ENCODE data around the gene MYOZ2. TPM values are rescaled to one million over a fixed set of nuclear protein-coding genes. Genes with fewer than 3 reads are reported as not detected.

Gene MYOZ2
- total and polyA plus RNA-seq, 2 donors (not counting 3 experiments of a cell fraction or from before 2014, with no cell fraction given) = 0.11 to 0.13 TPM

- no peak overlapping the region for H3K4me3 ChIP-seq (replicated peaks in 1 of 3; ENCODE audit: insufficient read depth in 1 of 3, low read depth in 1 of 3, low read length in 3 of 3)
- DNase-seq (ENCODE audit: low read depth, low spot score) (no peak), FAIRE-seq (no peak)
- TF ChIP-seq GATA2 (IDR thresholded peaks at IDR 0.05; ENCODE audit: insufficient read depth, insufficient read length, low read depth, low read length) = peak; percentile 36
- no peak for TF ChIP-seq MYC (IDR thresholded peaks at IDR 0.05; ENCODE audit: low read depth, low read length)
- H3K9me3 ChIP-seq (replicated peaks; ENCODE audit: control insufficient read depth, insufficient read depth, low read length) = no peaks in the 10 kb centered on the region
- no peak overlapping the region for H3K9ac ChIP-seq (replicated peaks; ENCODE audit: extremely low read depth, insufficient read depth, low read length)
- BruUV-seq (replicated peaks) = no TSS peak
- ChIA-PET POLR2A (no interaction called here), CTCF (interaction anchor here (1.0 kb wide), 1 partner anchor 114 kb away, joined by 4 read pairs; no protein-coding TSS in a partner anchor)
- H3K79me2 ChIP-seq (ENCODE audit: control insufficient read depth, insufficient read depth, low read length) = no peaks in the 10 kb centered on the region
- no peaks in the 10 kb centered on the region for H3K9me1 ChIP-seq (replicated peaks; ENCODE audit: control insufficient read depth, extremely low read depth, insufficient read depth, low read length)
- H3K4me2 ChIP-seq (ENCODE audit: insufficient read depth, low read length) = no peak overlapping the region
- no peak overlapping the region for H2AFZ ChIP-seq (ENCODE audit: low read depth, low read length)
- H3K27ac ChIP-seq (ENCODE audit: insufficient read depth, low read depth, low read length) = no peak overlapping the region
- peaks cover 20% of the 10 kb centered on the region for H3K4me1 ChIP-seq (ENCODE audit: control insufficient read depth, extremely low read depth, insufficient read depth, low read length)
- H3K36me3 ChIP-seq (ENCODE audit: control insufficient read depth in 2 of 2, extremely low read depth in 1 of 2, insufficient read depth in 2 of 2, low read length in 2 of 2) = no peaks in the 10 kb centered on the region
- dilution Hi-C loops (cut with MboI; ENCODE audit: extremely low pct_ligation_motif_present, low sequenced_read_pairs) (no loop called here), intact Hi-C loops (cut with micrococcal nuclease) (no loop called here)
- H4K20me1 ChIP-seq (replicated peaks; ENCODE audit: control insufficient read depth, extremely low read depth, insufficient read depth, low read length) = no peaks in the 10 kb centered on the region
- no peaks in the 10 kb centered on the region for H3K27me3 ChIP-seq (ENCODE audit: control insufficient read depth in 2 of 2, insufficient read depth in 2 of 2, low read length in 2 of 2)
These were observed 36.3 kb upstream of the MYOZ2 start for GRCh38 chr4:119099227-119099810.

GRCh38 chr4:119100655-119101054, 35.0 kb upstream of the MYOZ2 start:
- ChIA-PET POLR2A (no interaction called here), CTCF (interaction anchor here (1.1 kb wide), 1 partner anchor 14 kb away, joined by 4 read pairs; no protein-coding TSS in a partner anchor)
- no peak overlapping the region for H3K4me2 ChIP-seq (ENCODE audit: insufficient read depth, low read length)
- H4K20me1 ChIP-seq (replicated peaks; ENCODE audit: control insufficient read depth, extremely low read depth, insufficient read depth, low read length) = no peaks in the 10 kb centered on the region
- no TSS peak for BruUV-seq (replicated peaks)
- no peaks in the 10 kb centered on the region for H3K27me3 ChIP-seq (ENCODE audit: control insufficient read depth in 2 of 2, insufficient read depth in 2 of 2, low read length in 2 of 2)
- H3K9ac ChIP-seq (replicated peaks; ENCODE audit: extremely low read depth, insufficient read depth, low read length) = no peak overlapping the region
- no peaks in the 10 kb centered on the region for H3K79me2 ChIP-seq (ENCODE audit: control insufficient read depth, insufficient read depth, low read length)
- no peak overlapping the region for H3K4me3 ChIP-seq (replicated peaks in 1 of 3; ENCODE audit: insufficient read depth in 1 of 3, low read depth in 1 of 3, low read length in 3 of 3)
- intact Hi-C loops (cut with micrococcal nuclease) = loop anchor here (10.0 kb wide), 1 partner anchor 266 kb away; the partner anchor contains the start of gene SEC24D
- H3K9me1 ChIP-seq (replicated peaks; ENCODE audit: control insufficient read depth, extremely low read depth, insufficient read depth, low read length) = no peaks in the 10 kb centered on the region
- dilution Hi-C loops (cut with MboI; ENCODE audit: extremely low pct_ligation_motif_present, low sequenced_read_pairs) = no loop called here
- TF ChIP-seq FOS (IDR thresholded peaks at IDR 0.05; ENCODE audit: borderline replicate concordance, insufficient read depth, low read length) (no peak), POLR2A (IDR thresholded peaks at IDR 0.05; ENCODE audit: low read depth, low read length) (no peak), GATA2 (IDR thresholded peaks at IDR 0.05; ENCODE audit: insufficient read depth, insufficient read length, low read depth, low read length) (no peak), POLR2AphosphoS5 (IDR thresholded peaks at IDR 0.05; ENCODE audit: insufficient read depth, low read depth, low read length) (no peak), EZH2 (IDR thresholded peaks at IDR 0.05; ENCODE audit: borderline replicate concordance, low read depth, low read length, severe bottlenecking) (no peak), MAX (IDR thresholded peaks at IDR 0.05; ENCODE audit: insufficient read depth, insufficient read length) (no peak), JUN (IDR thresholded peaks at IDR 0.05; ENCODE audit: borderline replicate concordance, insufficient read depth, insufficient read length, low read depth) (no peak), MYC (IDR thresholded peaks at IDR 0.05; ENCODE audit: low read depth, low read length) (no peak), CTCF (IDR thresholded peaks at IDR 0.05; ENCODE audit: extremely low read depth in 1 of 2, insufficient read depth in 1 of 2, low read depth in 1 of 2, low read length in 2 of 2) (no peak)
- DNase-seq (ENCODE audit: low read depth, low spot score) (no peak), FAIRE-seq (no peak)
- H3K9me3 ChIP-seq (replicated peaks; ENCODE audit: control insufficient read depth, insufficient read depth, low read length) = no peaks in the 10 kb centered on the region
- H3K4me1 ChIP-seq (ENCODE audit: control insufficient read depth, extremely low read depth, insufficient read depth, low read length) = peaks cover 28% of the 10 kb centered on the region
- no peaks in the 10 kb centered on the region for H3K36me3 ChIP-seq (ENCODE audit: control insufficient read depth in 2 of 2, extremely low read depth in 1 of 2, insufficient read depth in 2 of 2, low read length in 2 of 2)
- no peak overlapping the region for H2AFZ ChIP-seq (ENCODE audit: low read depth, low read length)
- H3K27ac ChIP-seq (ENCODE audit: insufficient read depth, low read depth, low read length) = no peak overlapping the region

All from endothelial cell of umbilical vein (primary cell).